NCI-H446 treated with DMSO at 0.1 percent for 48 hours (cell line): ENCODE results near the gene MAEL.

Experiments used
- DNase-seq: peaks from one replicate; lab custom pipeline; 2025; lab: John Stamatoyannopoulos, UW

The MAEL gene

DNA sequence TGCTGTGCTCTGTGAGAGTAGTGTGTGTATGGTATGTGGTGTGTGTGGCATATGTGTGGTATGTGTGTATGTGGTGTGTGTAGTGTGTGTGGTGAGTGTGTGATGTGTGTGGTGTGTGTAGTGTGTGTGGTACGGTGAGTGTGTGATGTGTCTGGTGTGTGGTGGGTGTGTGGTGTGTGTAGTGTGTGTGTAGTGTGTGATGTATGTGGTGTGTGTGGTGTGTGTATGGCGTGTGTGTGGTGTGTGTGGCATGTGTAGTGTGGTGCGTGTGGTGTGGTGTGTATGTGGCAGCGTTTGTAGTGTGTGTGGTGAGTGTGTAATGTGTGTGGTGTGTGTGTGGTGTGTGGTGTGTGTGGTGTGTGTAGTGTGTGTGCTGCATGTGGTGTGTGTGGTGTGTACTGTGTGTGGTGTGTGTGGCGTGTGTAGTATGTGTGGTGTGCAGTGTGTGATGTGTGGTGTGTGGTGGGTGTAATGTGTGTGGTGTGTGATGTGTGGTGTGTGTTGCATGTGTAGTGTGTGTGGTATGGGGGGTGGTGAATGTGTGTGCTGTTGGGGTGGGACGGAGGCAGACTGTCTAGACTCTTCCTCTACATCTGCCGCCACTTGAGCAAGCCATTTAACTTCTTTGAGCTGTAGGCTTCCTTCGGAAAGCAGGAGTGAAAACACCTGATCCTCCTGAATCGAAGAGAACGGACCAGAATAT is 67.6 kb downstream of the MAEL start:
- DNase-seq: no peak

DNA sequence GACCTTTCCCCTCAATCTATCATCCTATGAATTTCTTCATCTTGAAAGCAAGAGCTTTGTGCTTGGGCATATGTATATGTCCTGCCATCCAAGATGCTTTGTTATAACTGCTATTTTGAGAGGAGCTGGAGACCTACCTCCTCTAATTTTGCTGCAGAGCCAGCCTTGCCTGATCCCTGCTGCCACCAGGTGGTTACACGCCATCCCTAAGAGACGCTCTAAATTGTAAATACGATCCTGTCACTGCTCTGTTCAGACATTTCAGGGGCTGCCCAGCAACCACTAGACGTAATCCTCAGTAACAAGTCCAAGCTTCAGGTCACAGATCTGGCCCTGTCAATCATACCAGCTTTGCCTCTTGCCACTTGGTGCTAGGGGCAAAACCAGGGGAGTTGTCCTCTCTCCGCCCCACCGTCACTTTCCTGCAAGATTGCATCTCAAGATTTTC is 68.2 kb downstream of the MAEL start:
- DNase-seq: peak; percentile 23

DNA sequence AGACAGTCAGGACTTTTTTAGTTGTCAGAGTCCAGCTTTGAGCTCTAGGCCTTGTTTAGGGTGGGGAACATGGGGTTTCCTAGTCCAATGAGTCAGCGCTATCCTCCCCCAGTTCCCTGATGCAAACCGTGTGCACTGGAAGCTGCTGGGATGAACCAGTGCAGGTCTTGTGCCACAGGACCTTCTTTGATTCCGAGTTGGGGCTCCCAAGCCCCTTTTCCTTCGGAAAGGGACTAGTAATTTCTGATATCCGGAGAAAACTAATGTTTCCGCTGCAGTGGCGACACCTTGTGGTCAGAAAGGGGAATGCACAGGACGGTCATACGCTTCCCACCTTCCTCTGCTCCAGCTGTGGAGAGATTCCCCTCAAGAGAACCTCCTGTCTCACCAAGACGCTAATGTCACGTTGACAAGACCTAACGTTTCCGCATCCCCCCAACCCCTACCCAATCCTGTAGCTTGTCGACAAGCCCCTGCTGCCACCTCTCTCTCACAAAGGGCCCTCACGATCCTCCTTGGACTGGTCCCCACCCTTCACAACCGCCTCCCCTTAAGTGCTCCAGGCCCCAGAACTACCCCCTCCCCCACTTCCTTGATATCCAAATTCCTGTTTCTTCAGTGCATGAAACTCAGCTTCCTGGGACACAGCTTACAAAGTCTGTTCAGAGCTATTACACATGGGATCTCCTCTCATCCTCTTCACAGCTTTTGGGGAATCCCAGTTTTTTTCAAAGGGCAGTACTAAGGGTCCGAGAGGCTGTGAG is 70.1 kb downstream of the MAEL start:
- peak; percentile 26 for DNase-seq

DNA sequence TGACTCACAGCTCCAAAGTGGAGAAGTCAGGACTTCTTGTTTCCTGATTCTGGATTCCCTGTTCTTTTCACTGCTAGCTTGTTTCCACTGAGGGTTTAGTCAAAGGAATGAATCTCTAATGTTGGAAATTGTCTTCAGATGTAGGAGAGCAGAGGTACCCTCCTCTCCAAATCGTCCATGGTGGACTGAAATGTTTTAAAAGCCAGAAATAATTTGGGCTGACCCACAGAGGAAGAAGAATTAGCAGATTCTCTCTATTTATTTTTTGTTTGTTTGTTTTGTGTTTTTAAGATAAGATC is 70.7 kb downstream of the MAEL start:
- DNase-seq: no peak

DNA sequence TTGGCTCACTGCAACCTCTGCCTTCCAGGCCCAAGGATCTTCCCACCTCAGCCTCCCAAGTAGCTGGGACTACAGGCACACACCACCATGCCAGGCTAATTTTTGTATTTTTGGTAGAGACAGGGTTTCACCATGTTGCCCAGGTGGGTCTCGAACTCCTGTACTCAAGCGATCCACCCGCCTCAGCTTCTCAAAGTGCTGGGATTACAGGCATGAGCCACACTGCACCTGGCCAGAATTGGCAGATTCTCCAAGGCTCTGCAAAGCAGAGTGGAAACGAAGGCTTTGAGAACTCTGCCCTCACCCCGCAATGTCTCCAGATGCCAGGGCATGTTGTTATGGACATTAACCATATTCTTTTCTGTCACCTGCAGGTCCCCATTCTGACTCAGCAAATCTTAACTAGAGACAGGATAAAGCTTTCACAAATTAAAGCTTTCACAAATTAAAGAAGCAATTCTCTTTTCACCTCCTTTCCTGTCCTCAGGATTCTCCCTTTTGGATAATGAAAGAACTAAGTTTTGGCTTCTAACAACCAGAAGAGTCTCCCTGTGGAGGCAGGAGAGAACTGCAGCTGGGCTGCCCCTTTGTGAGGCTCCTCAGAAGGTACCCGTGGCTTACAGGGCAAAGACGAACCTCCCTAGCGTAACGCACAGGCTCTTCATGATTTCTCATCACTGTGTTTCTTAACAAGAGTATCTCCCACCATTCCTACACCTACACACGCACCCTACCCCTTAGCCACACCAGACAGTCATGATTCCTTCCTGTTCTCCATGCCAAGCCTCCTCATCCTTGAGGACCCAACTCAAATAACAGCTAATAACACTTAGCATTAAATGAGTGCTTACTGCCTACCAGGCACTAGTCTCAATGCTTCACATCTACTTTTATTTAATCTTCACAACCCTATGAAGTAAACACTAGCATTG is 71.3 kb downstream of the MAEL start:
- no peak for DNase-seq

DNA sequence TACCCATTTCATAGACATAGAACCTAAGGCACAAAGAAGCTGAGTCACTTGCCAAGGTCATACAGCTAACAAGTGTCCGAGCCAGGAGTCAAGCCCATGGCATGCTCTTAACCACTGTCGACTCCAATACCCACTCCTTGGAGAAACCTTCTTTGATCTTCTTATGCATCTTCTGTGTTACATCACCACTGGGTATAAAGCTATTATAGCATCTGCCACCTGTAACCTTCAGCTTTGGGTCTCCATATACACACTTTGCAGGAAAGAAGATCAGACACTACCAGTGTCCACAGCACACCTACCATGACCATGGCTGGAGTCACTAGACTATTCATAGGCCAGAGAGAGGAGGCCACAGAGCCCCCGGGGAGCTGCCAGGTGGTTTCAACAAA is 72.0 kb downstream of the MAEL start:
- DNase-seq: no peak

DNA sequence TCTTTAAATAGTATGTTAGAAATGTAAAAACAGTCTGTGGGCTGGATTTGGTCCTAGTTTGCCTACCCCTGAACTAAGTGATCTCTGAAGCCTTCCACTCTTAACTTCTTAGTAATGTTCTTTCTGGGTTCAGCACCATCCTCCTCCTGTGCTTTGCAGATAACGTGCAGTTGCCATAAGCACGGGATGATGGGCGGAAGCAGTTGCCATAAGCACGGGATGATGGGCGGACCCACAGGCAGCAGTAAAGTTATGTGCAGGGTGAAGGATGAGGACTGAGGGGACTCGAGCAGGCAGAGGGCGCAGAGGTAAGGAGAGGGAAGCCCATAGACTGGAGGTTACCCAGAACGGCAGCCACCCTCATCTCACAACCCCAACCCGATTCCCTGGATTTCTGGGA is 75.5 kb downstream of the MAEL start:
- DNase-seq: no peak

DNA sequence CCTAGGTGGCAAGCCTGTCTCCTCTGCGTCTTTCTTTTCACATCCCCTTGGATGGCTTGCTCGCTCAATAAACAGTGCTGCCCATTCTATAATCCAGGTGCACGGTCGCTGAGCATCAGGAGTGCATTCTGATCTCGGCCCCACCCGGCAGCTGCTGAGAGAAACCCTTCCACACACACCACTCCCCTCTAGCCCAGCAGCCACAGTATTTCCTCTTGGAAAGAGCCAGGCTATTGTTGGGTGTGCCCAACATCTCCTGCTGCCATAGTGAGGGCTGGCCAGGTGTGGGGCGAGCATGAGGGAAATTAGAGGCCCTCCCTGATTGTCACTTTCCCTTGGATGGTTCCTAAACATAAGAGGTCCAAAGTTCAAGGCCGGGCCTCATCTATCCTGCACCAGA is 76.4 kb downstream of the MAEL start:
- no peak for DNase-seq

DNA sequence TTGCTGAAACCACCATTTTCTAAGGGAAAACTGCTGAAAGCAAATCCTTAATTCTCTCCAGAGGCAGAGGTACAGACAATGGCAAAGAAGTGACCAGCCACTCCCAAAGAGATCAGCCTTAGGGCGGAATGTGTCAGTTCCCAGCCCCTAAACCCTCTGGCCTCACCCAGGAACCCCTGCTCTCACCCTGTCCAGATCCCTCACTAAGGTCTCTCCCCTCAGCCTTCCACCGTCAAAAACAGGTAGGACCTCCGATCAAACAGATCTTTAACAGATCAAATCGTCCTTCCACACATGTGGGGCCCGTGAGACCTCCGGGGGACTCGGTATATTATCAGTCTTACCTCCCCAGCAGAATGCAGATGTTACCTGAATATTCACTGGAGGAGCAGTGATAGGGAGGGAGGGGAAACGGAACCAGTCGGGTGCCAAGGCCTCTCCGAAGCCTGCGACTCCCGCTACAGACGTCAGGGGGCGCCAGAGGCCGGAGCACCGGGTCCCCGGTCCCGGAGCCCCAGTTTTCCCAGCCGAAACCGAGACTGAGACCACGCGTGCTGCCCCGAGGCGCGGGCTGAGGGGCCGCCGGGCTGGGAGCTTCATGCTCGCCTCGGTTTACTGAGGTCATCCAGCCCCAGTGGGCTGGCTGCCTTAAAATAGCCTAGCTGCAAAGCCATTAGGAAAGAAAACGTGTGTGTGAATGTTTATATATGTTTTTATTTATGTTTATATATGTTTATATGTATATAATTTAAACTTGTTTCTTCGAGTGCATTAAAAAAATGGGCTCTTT is 77.4 kb downstream of the MAEL start:
- peak; percentile 21 for DNase-seq

DNA sequence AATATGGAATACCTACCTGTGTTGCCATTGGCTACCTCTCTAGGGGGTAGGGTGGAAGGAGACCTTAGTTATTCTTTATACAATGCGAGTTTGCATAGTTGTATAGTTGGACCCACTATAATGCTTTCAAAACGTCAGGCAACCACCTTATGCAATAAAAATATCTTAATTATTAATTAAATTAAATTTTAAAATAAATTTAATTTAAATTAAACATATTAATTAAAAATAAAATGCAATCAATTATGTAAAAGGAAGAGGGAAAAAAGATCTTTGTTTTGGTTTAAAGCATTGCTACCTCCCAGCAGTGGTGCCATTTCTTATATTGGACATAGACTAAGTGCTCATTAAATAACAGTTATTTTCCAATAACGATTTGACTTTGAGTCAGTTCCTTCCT is 78.8 kb downstream of the MAEL start:
- no peak for DNase-seq

DNA sequence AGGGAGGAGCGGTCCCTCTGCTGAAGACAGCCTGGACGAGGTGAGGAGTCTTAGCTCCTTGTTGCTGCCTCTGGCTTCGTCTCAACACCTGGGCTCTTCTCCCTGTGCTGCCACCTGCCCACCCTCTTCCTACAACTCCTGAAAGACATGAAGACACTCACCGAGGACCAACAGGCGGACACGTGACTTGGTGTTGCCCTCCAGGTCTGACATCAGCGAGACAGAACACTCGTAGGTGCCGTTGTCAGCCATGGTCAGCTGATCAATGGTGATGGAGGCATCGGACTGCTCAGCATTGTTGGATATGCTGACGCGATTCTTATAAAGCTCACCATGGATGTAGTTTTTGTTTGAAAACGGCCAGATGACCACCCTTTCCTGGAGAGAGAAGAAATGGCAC is 79.7 kb downstream of the MAEL start:
- DNase-seq: no peak

DNA sequence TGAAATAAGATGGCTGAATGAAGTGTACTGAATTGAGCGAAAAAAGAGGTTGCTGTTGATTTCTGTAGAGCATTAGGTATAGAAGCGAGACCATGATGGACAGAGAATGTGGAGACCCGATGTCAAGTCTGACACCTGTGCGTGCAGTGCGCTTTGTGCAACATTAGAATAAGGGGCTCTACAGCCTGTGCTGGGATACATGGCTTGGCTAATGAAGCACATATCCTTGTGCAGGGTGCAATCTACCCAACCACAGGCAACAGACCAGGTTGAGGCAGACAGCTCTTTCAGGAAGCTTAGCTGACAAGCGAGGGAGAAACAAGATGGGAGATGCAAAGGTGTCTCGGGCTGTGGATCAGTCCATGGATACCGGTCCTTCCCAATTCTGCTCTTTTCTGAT is 82.2 kb downstream of the MAEL start:
- no peak for DNase-seq
